Erythroblast (primary cell): Measurements from ENCODE around the gene IL10RA.

Experiments
- GATA1 ChIP-seq: IDR thresholded peaks from 2 replicates; pipeline ENCODE4 v1.6.1; 2011; ENCODE audit warnings: low read depth, mild to moderate bottlenecking, control low read depth, low read length, moderate library complexity
- POLR2A ChIP-seq: IDR thresholded peaks from 2 replicates; pipeline ENCODE4 v1.6.1; 2011; ENCODE audit warnings: mild to moderate bottlenecking, low read length

DNA sequence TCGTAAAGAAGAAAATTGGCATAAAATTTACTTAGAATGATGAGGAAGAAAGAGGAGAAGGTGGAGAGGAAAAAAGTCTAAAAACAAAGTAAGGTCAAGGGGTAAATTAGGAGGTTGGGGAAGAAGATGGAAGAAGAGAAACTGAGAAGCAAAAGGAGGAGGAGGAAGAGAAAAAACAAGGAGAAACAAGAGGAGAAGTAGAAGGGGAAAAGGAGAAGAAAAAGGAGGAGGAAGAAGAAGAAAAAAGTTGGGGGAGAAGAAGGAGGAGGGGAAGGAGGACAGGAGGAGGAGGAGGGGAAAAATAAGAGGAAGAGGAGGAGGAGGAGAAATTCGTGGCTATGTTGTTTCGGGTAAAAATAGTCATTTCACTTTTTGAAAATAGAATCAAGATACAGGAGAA, 42.4 kb downstream of the IL10RA start:
- TF ChIP-seq POLR2A (no peak), GATA1 (no peak)
